Stimulated activated naive CD4-positive, alpha-beta T cell treated with Interleukin-2 at 50 U/mL for 16 hours (primary cell): ENCODE results near the gene CFAP57.
"Not testable (repeated sequence)": the region's sequence is repeated elsewhere in the genome, so short reads cannot be mapped to it uniquely, and the experiment has no call there.

Experiments used
- DNase-seq: peaks from one replicate; lab custom pipeline; 2025; lab: John Stamatoyannopoulos, UW

Gene CFAP57

DNA sequence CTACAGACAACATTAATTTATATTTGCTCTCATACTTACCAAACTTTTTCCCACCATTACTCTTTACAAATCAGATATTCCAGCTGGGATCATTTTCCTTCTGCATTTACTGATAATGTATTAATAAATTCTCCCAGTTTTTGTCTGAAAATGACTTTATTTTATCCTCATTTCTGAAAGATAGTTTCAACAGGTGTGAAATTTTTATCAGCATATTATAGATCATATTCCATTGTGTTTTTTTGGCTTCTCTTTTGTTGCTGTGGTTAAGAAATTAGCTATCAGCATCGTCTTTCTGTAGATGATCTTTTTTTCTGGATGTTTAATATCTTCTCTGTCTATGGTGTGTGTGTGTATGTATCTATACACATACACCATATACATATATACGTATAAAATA lies 2.7 kb downstream of the CFAP57 start:
- DNase-seq = no peak

DNA sequence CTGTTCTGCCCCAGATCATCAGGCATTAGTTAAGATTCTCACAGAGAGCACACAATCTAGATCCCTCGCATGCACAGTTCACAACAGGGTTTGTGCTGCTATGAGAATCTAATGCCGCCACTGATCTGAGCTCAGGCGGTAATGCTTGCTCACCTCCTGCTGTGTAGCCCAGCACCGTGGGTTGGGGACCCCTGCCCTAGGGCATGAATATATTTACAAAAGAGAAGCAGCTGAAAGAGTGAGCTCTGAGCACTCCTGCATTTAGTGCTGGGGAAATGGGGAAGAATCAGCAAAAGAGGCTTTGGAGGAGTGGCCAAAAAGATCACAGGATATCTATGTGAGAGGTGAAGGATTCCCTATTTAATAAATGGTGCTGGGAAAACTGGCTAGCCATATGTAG lies 5.6 kb downstream of the CFAP57 start:
- no peak for DNase-seq

DNA sequence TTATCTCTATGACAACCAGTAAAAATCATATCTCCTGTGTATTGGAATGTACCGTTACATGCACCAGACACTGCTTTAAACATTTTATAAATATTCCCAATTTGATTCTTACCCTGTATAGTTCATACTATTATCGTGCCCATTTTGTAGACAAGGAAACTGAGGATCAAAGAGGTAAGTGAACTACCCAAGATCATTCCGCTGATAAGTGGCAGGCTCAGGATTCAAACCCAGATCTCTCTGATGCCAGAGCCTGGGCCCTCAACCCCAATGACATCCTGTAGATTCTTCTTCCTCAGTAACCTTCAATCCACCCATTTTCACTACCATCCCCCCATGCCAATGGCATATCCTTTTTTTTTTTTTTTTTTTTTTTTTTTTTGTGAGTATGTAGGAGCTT lies 12.3 kb downstream of the CFAP57 start:
- DNase-seq = no peak

GRCh38 chr1:43184995-43185394 lies 12.9 kb downstream of the CFAP57 start:
- no peak for DNase-seq

GRCh38 chr1:43188106-43188505 lies 16.0 kb downstream of the CFAP57 start:
- no peak for DNase-seq

DNA sequence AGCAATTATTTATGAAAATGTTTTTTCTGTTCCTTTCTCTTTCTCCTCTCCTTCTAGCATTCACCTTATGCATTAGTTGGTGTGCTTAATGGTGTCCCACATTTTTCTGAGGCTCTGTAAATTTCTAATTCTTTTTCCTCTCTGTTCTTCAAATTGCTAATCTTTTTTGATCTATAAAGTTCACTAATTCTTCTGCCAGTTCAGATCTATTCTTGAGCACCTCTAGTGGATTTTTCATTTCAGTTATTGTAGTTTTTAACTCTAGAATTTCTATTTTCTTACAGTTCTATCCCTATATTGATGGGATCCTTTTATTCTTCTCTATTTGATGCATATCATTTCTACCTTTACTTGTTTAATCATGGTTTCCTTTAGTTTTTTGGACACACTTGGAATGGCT lies 22.4 kb downstream of the CFAP57 start:
- no peak for DNase-seq

DNA sequence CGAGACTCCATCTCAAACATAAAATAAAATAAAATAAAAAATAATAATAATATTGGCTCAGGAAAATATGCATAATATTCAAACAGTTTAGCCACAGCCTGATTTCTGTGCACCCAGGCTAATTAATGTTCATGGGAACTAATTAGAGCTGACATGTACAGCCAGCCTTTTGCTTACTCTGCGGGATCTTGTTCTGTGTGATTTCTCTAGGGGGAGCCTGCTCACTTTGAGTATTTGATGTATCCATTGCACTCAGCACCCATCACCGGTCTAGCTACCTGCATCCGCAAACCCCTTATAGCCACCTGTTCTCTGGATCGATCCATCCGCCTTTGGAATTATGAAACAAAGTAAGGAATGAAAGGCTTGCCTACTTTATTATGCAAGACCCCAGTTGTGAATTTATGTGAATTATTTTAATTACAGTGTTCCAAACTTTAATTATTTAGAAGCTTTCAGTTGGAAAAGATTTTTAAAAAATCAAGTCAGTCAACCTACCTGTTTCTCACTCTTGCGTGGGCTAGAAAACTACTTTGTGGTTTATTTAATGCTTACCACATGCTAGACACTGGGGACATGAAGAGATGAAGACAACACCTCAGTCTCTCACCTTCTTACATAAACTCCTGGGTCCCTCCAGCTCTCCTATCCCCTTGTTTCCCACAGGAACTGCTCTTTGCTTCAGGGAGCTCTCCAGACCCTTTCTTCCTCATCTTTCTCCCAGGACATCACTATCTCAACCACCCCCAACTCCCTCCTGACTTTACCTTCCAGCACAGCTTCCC lies 25.4 kb downstream of the CFAP57 start:
- no peak for DNase-seq

- DNase-seq = no peak
Measured at GRCh38 chr1:43199093-43199726, 27.1 kb downstream of the CFAP57 start.

DNA sequence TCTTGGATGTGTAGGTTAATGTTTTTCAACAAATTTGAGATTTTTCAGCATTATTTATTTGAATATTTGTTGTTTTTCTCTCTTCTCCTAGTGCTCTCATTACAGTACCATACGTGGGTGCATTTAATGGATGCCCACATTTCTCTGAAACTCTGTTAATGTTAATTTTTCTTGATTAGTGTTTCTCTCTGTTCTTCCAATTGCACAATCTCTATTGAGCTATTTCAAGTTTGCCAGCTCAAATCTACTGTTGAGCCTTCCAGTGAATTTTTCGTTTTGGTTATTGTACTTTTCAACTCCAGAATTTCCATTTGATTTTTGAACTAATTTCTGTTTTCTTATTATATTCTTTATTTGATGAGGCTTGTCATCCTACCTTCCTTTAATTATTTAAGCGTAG lies 31.7 kb downstream of the CFAP57 start:
- no peak for DNase-seq

- no peak for DNase-seq
Measured at GRCh38 chr1:43204394-43204793, 32.3 kb downstream of the CFAP57 start.

DNA sequence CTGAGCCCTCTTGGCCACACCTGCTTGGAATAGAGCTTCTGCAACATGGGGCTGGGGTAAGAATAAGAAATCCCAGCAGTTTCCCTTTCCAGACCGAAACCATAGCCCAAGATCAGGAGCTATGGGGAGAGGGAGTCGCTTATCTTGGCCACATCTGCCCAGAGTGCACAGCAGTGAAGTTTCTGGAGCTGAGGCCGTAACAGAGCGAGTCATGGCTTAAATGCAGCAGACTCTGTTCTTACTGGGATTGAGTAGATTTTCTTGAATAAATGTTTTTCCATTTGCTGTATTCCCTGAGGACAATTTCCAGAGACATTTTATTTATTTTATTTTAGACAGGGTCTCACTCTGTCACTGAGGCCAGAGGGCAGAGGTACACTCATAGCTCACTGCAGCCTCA lies 33.5 kb downstream of the CFAP57 start:
- DNase-seq = no peak

DNA sequence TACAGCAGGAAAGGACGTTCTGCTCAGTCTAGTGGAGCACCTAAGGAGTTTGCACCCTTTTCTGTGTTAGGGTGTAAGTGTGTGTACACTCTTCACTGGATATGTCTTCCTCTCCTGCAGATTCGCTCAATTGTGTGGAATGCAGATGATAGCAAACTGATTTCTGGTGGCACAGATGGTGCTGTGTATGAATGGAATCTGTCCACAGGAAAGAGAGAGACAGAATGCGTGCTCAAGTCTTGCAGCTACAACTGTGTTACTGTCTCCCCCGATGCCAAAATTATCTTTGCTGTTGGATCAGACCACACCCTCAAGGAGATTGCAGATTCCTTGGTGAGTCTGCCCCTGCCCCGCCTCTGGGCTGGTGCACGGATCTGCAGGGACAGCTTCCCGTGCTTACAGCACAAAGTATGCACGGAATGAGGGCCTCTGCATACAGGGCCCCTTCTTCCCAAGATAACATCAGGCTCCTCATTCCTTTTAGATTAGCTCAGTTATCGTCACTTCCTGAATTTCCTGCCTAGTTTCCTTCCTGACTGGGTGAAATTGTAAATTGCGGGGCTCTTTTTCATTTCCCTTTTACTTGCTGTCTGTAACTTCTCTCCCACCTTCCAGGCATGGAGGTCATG lies 34.6 kb downstream of the CFAP57 start:
- no peak for DNase-seq

- DNase-seq = no peak
Measured at GRCh38 chr1:43207229-43207853, 35.2 kb downstream of the CFAP57 start.

DNA sequence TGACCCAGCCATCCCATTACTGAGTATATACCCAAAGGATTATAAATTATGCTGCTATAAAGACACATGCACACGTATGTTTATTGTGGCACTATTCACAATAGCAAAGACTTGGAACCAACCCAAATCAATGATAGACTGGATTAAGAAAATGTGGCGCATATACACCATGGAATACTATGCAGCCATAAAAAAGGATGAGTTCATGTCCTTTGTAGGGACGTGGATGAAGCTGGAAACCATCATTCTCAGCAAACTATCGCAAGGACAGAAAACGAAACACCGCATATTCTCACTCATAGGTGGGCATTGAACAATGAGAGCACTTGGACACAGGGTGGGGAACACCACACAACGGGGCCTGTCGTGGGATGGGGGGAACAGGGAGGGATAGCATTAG lies 36.1 kb downstream of the CFAP57 start:
- DNase-seq = not testable (repeated sequence)

- DNase-seq = no peak
Measured at GRCh38 chr1:43214501-43215444, 42.6 kb downstream of the CFAP57 start.

GRCh38 chr1:43217747-43218146 lies 45.6 kb downstream of the CFAP57 start:
- no peak for DNase-seq

- DNase-seq = no peak
Measured at GRCh38 chr1:43220905-43221778, 49.0 kb downstream of the CFAP57 start.

DNA sequence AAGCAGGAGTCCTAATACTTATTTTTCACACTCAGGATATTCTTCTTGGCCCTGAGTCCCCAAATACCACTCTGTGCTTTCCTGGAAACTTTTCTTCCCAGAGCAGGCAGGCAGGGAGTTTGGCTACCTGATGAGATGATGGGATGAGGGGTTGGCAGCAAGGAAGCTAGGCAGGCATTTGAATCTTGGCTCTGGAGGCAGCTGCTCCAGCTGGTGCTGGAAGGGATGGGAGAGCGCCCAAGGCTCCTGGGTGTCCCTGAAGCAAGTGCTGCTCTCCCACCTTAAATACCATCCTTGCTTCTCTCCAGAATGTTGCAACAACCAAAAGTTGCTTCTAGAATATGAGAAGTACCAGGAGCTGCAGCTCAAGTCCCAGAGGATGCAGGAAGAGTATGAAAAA lies 49.7 kb downstream of the CFAP57 start:
- no peak for DNase-seq

DNA sequence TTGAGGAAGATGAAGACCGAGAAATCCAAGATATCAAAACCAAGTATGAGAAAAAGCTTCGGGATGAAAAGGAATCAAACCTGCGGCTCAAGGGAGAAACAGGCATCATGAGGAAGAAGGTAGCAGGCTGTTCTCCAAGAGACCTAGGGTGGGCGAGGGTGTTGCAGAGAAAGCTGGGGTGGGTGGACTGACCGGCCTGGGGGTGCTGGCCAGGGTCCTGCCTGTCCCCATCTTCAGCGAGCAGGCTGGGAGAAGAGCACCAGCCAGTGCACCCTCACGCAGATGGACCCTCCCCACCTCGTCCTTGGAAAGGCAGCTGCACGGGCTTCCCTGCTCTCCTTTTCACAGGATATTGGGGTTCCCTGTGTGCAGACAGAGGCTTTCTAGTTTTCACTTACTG lies 50.7 kb downstream of the CFAP57 start:
- DNase-seq = no peak

DNA sequence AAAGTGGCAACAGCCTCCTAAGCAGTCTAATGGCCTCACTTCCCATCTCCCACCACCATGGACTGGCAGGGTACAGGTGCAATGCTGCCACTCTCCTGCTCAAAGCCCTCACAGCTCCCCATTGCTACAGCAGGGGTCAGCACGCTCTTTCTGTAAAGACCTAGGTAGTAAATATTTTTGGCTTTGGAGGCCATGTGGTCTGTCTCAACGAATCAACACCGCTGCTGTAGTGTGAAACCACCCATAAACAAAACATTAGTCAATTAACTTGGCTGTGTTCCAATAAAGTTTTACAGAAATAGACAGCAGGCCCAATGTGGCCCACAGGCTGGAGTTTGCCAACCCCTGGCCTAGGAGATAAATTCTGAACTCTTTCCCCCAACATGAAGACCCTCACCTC lies 53.0 kb downstream of the CFAP57 start:
- DNase-seq = no peak
